CD14-positive monocyte (primary cell): Measurements from ENCODE around the gene SYS1. TPM values are rescaled to one million over a fixed set of nuclear protein-coding genes. Genes with fewer than 3 reads are reported as not detected.
A peak's percentile ranks its signal among the peaks of the same experiment; 100 is the strongest.

Source experiments
- DNase-seq, 3 donors: peaks; one replicate each; pipeline ENCODE4 v3.0.0-alpha.2; 2011 to 2022
- H2AFZ ChIP-seq: 2 replicates; pipeline ENCODE4 v1.6.0; 2012; ENCODE audit warnings: mild to moderate bottlenecking, low read depth, low read length, inconsistent platforms; ENCODE audit not compliant: insufficient read depth, poor library complexity, severe bottlenecking
- H3K27ac ChIP-seq, 2 donors: 1 replicate in 1 of 2; 2 replicates in 1 of 2; pipeline ENCODE4 v1.5.1; 2012 to 2013; ENCODE audit warnings: low read length in 2 of 2, control low read depth in 1 of 2, inconsistent platforms in 1 of 2, low read depth in 1 of 2, mild to moderate bottlenecking in 1 of 2
- H3K27me3 ChIP-seq, 2 donors: one replicate each; pipeline versions ENCODE4 v1.6.0 to v1.6.1; 2011 to 2013; ENCODE audit warnings: low read length in 2 of 2; ENCODE audit not compliant: control insufficient read depth in 2 of 2, insufficient read depth in 2 of 2
- H3K36me3 ChIP-seq, 2 donors: replicated peaks in 1 of 2; 1 replicate in 1 of 2; 2 replicates in 1 of 2; pipeline versions ENCODE4 v1.5.1 to v1.6.1; 2012 to 2013; ENCODE audit warnings: low read length in 2 of 2, control low read depth in 1 of 2, inconsistent platforms in 1 of 2, mild to moderate bottlenecking in 1 of 2; ENCODE audit not compliant: insufficient read depth in 2 of 2, control insufficient read depth in 1 of 2
- H3K4me1 ChIP-seq, 2 donors: 1 replicate in 1 of 2; 2 replicates in 1 of 2; pipeline versions ENCODE4 v1.5.1 to v1.6.1; 2012 to 2013; ENCODE audit warnings: low read length in 2 of 2, control low read depth in 1 of 2, inconsistent platforms in 1 of 2, mild to moderate bottlenecking in 1 of 2, moderate library complexity in 1 of 2; ENCODE audit not compliant: insufficient read depth in 2 of 2, control insufficient read depth in 1 of 2
- H3K4me2 ChIP-seq: replicated peaks from 2 replicates; pipeline ENCODE3; 2012; ENCODE audit warnings: low read length, moderate library complexity, mild to moderate bottlenecking; ENCODE audit not compliant: poor library complexity, severe bottlenecking; ENCODE audit errors: extremely low read depth
- H3K4me3 ChIP-seq, 3 experiments: fragments of 200-600 bp in 1 of 3; sonication (generic) in 1 of 3; replicated peaks in 1 of 3; 1 replicate in 2 of 3; 2 replicates in 1 of 3; pipeline ENCODE4 v1.5.1; 2011 to 2013; ENCODE audit warnings: low read length in 3 of 3, mild to moderate bottlenecking in 3 of 3, control low read depth in 2 of 3, low read depth in 2 of 3, inconsistent platforms in 1 of 3, moderate library complexity in 1 of 3
- H3K79me2 ChIP-seq: 2 replicates; pipeline ENCODE4 v1.6.0; 2012; ENCODE audit warnings: mild to moderate bottlenecking, control low read depth, inconsistent platforms, low read length, moderate library complexity; ENCODE audit not compliant: insufficient read depth
- H3K9ac ChIP-seq: 2 replicates; pipeline ENCODE4 v1.6.0; 2017; ENCODE audit warnings: low read length, mild to moderate bottlenecking; ENCODE audit not compliant: insufficient read depth, poor library complexity, severe bottlenecking
- H3K9me3 ChIP-seq, 2 donors: replicated peaks in 1 of 2; 1 replicate in 1 of 2; 2 replicates in 1 of 2; pipeline versions ENCODE4 v1.5.1 to v1.6.1; 2012 to 2013; ENCODE audit warnings: low read length in 2 of 2, control low read depth in 1 of 2; ENCODE audit not compliant: control insufficient read depth in 1 of 2, insufficient read depth in 1 of 2
- H4K20me1 ChIP-seq: 2 replicates; pipeline ENCODE4 v1.6.0; 2012; ENCODE audit warnings: mild to moderate bottlenecking, low read length, control low read depth, moderate library complexity; ENCODE audit not compliant: insufficient read depth
- H3K27ac Mint-ChIP-seq, 7 donors: one replicate each; pipeline ENCODE4 v1.8.0; 2020; ENCODE audit warnings: mild to moderate bottlenecking in 7 of 7, mixed read lengths in 7 of 7, moderate library complexity in 6 of 7, inconsistent platforms in 2 of 7
- H3K27me3 Mint-ChIP-seq, 3 donors: one replicate each; pipeline ENCODE4 v1.8.0; 2021 to 2022; ENCODE audit warnings: low read depth in 3 of 3, mild to moderate bottlenecking in 3 of 3, mixed read lengths in 3 of 3, moderate library complexity in 3 of 3, inconsistent platforms in 1 of 3
- H3K36me3 Mint-ChIP-seq, 2 donors: one replicate each; pipeline ENCODE4 v1.8.0; 2020; ENCODE audit warnings: mixed read lengths in 2 of 2, inconsistent platforms in 1 of 2, mild to moderate bottlenecking in 1 of 2
- H3K4me1 Mint-ChIP-seq: one replicate; pipeline ENCODE4 v1.8.0; 2020; ENCODE audit warnings: mild to moderate bottlenecking, mixed read lengths
- H3K4me3 Mint-ChIP-seq, 2 donors: one replicate each; pipeline ENCODE4 v1.8.0; 2020; ENCODE audit warnings: mild to moderate bottlenecking in 2 of 2, mixed read lengths in 2 of 2, moderate library complexity in 1 of 2
- H3K9me3 Mint-ChIP-seq, 7 donors: one replicate each; pipeline ENCODE4 v1.8.0; 2020 to 2022; ENCODE audit warnings: mixed read lengths in 7 of 7, mild to moderate bottlenecking in 6 of 7, moderate library complexity in 6 of 7, inconsistent platforms in 2 of 7
- WGBS: methylation state at CpG from one replicate; pipeline ENCODE4 v1.1.5; 2013; ENCODE audit warnings: missing lambda C conversion rate; ENCODE audit not compliant: insufficient coverage; 5-methylcytosine and 5-hydroxymethylcytosine counted together
- intact Hi-C, 2 donors: fragments of 100-400 bp; cut with micrococcal nuclease; formaldehyde crosslinking; loops; one replicate each; pipeline versions ENCODE4 v1.15.0 to v1.15.1; 2023
- polyA plus RNA-seq, 3 donors: library from polyadenylated mRNA; depleted of rRNA in 1 of 3; unstranded in 2 of 3; stranded (reverse) in 1 of 3; fragments of 300-500 nt in 2 of 3; fragments of >200 nt in 1 of 3; fragmentation: Illumina TruSeq in 2 of 3; gene quantifications; 1 replicate in 2 of 3; 2 replicates in 1 of 3; pipeline ENCODE4 v1.2.3, GENCODE V29; 2012 to 2021
- TF ChIP-seq, protein P1 (sequence below): fragments of 200-600 bp; IDR thresholded peaks from one replicate; pipeline ENCODE4 v1.8.0; 2022; ENCODE audit warnings: antibody characterized with exemption, mild to moderate bottlenecking

SYS1 gene
- polyA plus RNA-seq, 3 donors: 16.8 to 23.1 (median 22.1) TPM

DNA sequence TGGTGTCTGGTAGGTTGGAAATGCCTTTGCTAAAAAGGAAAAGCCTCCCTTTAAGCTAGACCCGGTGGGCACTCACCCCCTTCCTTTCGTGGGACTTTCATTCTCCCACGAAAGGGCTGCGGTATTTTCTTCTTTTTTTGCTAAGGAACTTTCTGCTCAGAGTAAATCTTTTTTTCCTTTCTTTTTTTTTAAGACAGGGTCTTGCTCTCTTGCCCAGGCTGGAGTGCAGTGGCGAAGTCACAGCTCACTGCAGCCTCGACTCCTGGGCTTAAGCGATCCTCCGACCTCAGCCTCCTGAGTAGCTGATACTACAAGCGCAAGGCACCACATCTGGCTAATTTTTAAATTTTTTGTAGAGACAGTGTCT is 11.1 kb downstream of the SYS1 start:
- Histone ChIP-seq H4K20me1 (no peaks in the 10 kb centered on the region), H3K9me3 (no peaks in the 10 kb centered on the region), H3K4me1 (peaks cover 17 to 22% of the 10 kb centered on the region in 2 donors), H3K4me2 (peak overlapping the region; percentile 81), H3K9ac (peak overlapping the region; percentile 39), H3K36me3 (peaks cover 0 to 5% of the 10 kb centered on the region in 2 donors), H3K79me2 (no peaks in the 10 kb centered on the region), H3K4me3 (peak overlapping the region in 1 of 3 experiments; percentile 77), H3K27me3 (peaks cover 0 to 3% of the 10 kb centered on the region in 2 donors), H2AFZ (peak overlapping the region; percentile 62), H3K27ac (no peak overlapping the region)
- no peak for DNase-seq
- H3K4me3 Mint-ChIP-seq: peak overlapping the region; percentile 86 to 93
- intact Hi-C loops: loop anchor here (2.0 to 5.0 kb wide), 3 partner anchors 33 to 63 kb away; partner anchors contain the start of gene DBNDD2 (in 1 of the 2)
- H3K9me3 Mint-ChIP-seq: peaks cover 0 to 3% (median 0%) of the 10 kb centered on the region in 7 donors
- peaks cover 22% of the 10 kb centered on the region for H3K4me1 Mint-ChIP-seq
- peaks cover 25 to 31% of the 10 kb centered on the region in 2 donors for H3K36me3 Mint-ChIP-seq
- no peak overlapping the region for H3K27ac Mint-ChIP-seq
- 91% methylated on average over 4 of the region's 9 CpGs for WGBS
- TF ChIP-seq, protein P1, sequence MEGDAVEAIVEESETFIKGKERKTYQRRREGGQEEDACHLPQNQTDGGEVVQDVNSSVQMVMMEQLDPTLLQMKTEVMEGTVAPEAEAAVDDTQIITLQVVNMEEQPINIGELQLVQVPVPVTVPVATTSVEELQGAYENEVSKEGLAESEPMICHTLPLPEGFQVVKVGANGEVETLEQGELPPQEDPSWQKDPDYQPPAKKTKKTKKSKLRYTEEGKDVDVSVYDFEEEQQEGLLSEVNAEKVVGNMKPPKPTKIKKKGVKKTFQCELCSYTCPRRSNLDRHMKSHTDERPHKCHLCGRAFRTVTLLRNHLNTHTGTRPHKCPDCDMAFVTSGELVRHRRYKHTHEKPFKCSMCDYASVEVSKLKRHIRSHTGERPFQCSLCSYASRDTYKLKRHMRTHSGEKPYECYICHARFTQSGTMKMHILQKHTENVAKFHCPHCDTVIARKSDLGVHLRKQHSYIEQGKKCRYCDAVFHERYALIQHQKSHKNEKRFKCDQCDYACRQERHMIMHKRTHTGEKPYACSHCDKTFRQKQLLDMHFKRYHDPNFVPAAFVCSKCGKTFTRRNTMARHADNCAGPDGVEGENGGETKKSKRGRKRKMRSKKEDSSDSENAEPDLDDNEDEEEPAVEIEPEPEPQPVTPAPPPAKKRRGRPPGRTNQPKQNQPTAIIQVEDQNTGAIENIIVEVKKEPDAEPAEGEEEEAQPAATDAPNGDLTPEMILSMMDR: peak; percentile 77
- H3K27me3 Mint-ChIP-seq: peaks cover 2 to 11% (median 10%) of the 10 kb centered on the region in 3 donors

- intact Hi-C loops: loop anchor here (2.0 to 5.0 kb wide), 3 partner anchors 32 to 62 kb away; partner anchors contain the start of gene DBNDD2 (in 1 of the 2)
- Histone ChIP-seq H2AFZ (no peak overlapping the region), H3K36me3 (peaks cover 0 to 5% of the 10 kb centered on the region in 2 donors), H3K9me3 (no peaks in the 10 kb centered on the region), H3K4me2 (no peak overlapping the region), H3K27me3 (peaks cover 0 to 3% of the 10 kb centered on the region in 2 donors), H3K27ac (no peak overlapping the region), H3K9ac (no peak overlapping the region), H3K4me3 (no peak overlapping the region), H4K20me1 (no peaks in the 10 kb centered on the region), H3K79me2 (no peaks in the 10 kb centered on the region), H3K4me1 (peaks cover 15 to 19% of the 10 kb centered on the region in 2 donors)
- WGBS: 98% methylated on average over 14 of the region's 14 CpGs
- Mint-ChIP-seq H3K27ac (no peak overlapping the region), H3K36me3 (peaks cover 25 to 31% of the 10 kb centered on the region in 2 donors), H3K4me3 (no peak overlapping the region), H3K27me3 (peaks cover 2 to 11% (median 10%) of the 10 kb centered on the region in 3 donors), H3K9me3 (peaks cover 0 to 3% (median 0%) of the 10 kb centered on the region in 7 donors), H3K4me1 (peaks cover 19% of the 10 kb centered on the region)
- TF ChIP-seq, protein P1: no peak
- DNase-seq: no peak
Observed at GRCh38 chr20:45374966-45375365, 12.0 kb downstream of the SYS1 start.
